ENCODE data around the gene ZSWIM6. TPM values are rescaled to one million over a fixed set of nuclear protein-coding genes. Genes with fewer than 3 reads are reported as not detected.

Gene ZSWIM6
- total RNA-seq, 2 experiments from 2014 or later = 0.06 to 0.17 TPM

DNA sequence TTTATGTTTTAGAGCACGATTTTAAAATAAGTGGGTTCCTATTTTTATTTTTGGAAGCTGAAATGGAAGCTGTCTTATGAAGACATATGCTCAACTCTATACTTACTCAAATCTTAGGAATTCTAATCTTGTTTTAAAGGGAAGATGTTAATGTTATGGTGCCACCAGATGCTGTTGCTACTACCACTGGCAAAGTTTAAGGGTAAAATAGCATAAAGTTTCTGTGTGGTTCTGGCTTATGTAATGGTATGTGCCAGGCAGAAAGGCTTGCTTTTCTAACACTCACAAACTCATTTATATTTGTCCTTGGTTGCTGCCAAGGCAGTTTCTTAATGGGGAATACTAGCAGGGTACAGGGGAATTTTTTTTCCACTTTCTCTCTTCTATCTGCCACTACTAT lies 204.9 kb downstream of the ZSWIM6 start:
- no peak for TF ChIP-seq EZH2phosphoT487 (IDR thresholded peaks at IDR 0.05; ENCODE audit: borderline replicate concordance, low read depth, low read length)
- TF ChIP-seq, protein P1, sequence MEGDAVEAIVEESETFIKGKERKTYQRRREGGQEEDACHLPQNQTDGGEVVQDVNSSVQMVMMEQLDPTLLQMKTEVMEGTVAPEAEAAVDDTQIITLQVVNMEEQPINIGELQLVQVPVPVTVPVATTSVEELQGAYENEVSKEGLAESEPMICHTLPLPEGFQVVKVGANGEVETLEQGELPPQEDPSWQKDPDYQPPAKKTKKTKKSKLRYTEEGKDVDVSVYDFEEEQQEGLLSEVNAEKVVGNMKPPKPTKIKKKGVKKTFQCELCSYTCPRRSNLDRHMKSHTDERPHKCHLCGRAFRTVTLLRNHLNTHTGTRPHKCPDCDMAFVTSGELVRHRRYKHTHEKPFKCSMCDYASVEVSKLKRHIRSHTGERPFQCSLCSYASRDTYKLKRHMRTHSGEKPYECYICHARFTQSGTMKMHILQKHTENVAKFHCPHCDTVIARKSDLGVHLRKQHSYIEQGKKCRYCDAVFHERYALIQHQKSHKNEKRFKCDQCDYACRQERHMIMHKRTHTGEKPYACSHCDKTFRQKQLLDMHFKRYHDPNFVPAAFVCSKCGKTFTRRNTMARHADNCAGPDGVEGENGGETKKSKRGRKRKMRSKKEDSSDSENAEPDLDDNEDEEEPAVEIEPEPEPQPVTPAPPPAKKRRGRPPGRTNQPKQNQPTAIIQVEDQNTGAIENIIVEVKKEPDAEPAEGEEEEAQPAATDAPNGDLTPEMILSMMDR (conservative IDR thresholded peaks at IDR 0.05; ENCODE audit: low read length) = no peak
- Histone ChIP-seq H3K36me3 (ENCODE audit: insufficient read depth, low read length) (no peaks in the 10 kb centered on the region), H3K4me3 (ENCODE audit: low read depth, low read length, poor library complexity, severe bottlenecking) (no peak overlapping the region), H2AFZ (ENCODE audit: low read length) (no peak overlapping the region), H4K20me1 (ENCODE audit: insufficient read depth, low read length) (no peaks in the 10 kb centered on the region), H3K27ac (ENCODE audit: low read depth, low read length, poor library complexity, severe bottlenecking) (no peak overlapping the region), H3K9me2 (ENCODE audit: insufficient read depth, low read length) (no peaks in the 10 kb centered on the region), H3K4me2 (ENCODE audit: low read length) (no peak overlapping the region), H3K79me2 (ENCODE audit: insufficient read depth, low read depth, low read length) (no peaks in the 10 kb centered on the region), H3K9me3 (ENCODE audit: low read length) (no peaks in the 10 kb centered on the region), H3K4me1 (ENCODE audit: insufficient read depth, low read length, poor library complexity, severe bottlenecking) (no peaks in the 10 kb centered on the region)
- ChIA-PET POLR2A (interaction anchor here (0.6 kb wide), 1 partner anchor 12 kb away, joined by 4 read pairs; no protein-coding TSS in a partner anchor), CTCF (ENCODE audit: unreplicated experiment) (no interaction called here)
- intact Hi-C loops (cut with micrococcal nuclease; ENCODE audit: unreplicated experiment) = no loop called here
- no peak for DNase-seq (ENCODE audit: low spot score)
- no TSS peak for BruUV-seq (replicated peaks)

DNA sequence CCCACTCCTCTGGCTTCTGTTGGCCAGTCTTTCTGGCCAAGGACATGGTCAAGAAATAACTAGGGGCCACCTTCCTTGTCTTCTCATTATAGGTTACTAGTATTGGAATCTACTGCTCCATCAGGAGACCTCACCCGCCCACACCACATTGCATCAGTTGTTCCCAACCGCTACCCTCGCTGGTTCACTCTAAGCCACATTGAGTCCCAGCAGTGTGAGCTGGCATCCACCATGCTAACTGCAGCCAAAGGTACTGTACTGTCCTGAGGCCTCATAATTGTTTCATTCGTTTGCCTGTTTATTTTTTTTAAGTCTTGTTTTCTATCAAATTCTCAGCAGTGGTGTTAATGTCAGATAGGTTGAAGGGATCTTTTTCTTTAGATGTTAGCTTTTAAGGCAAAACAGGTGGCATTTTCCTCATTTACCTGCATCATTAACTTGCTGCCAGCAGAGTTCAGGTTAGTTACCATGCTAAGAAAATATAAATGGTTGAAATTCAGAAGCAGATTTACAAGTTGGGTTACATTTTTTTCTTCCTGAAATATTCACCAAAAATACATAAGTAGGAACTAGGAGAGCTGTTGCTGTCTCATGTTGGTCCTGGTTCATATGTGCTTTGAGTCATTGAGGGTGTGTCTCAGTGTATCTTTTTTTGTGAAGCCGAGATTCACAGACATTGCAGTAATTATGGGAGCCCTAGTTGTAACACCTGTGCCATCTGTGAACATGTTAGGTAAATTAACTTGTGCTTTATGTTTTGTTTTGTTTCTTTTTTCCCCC lies 206.9 kb downstream of the ZSWIM6 start:
- no peak overlapping the region for H3K27ac ChIP-seq (ENCODE audit: low read depth, low read length, poor library complexity, severe bottlenecking)
- TF ChIP-seq EZH2phosphoT487 (IDR thresholded peaks at IDR 0.05; ENCODE audit: borderline replicate concordance, low read depth, low read length) = no peak
- TF ChIP-seq, protein P1 (conservative IDR thresholded peaks at IDR 0.05; ENCODE audit: low read length) = no peak
- POLR2A ChIA-PET = no interaction called here
- intact Hi-C loops (cut with micrococcal nuclease; ENCODE audit: unreplicated experiment) = no loop called here
- no peaks in the 10 kb centered on the region for H3K4me1 ChIP-seq (ENCODE audit: insufficient read depth, low read length, poor library complexity, severe bottlenecking)
- no peak for DNase-seq (ENCODE audit: low spot score)
- H3K36me3 ChIP-seq (ENCODE audit: insufficient read depth, low read length) = no peaks in the 10 kb centered on the region
- no peaks in the 10 kb centered on the region for H3K9me2 ChIP-seq (ENCODE audit: insufficient read depth, low read length)
- H3K4me3 ChIP-seq (ENCODE audit: low read depth, low read length, poor library complexity, severe bottlenecking) = no peak overlapping the region
- no peak overlapping the region for H2AFZ ChIP-seq (ENCODE audit: low read length)
- H3K4me2 ChIP-seq (ENCODE audit: low read length) = no peak overlapping the region
- no peaks in the 10 kb centered on the region for H3K9me3 ChIP-seq (ENCODE audit: low read length)
- H3K79me2 ChIP-seq (ENCODE audit: insufficient read depth, low read depth, low read length) = no peaks in the 10 kb centered on the region
- CTCF ChIA-PET (ENCODE audit: unreplicated experiment) = no interaction called here
- no TSS peak for BruUV-seq (replicated peaks)
- H4K20me1 ChIP-seq (ENCODE audit: insufficient read depth, low read length) = no peaks in the 10 kb centered on the region

DNA sequence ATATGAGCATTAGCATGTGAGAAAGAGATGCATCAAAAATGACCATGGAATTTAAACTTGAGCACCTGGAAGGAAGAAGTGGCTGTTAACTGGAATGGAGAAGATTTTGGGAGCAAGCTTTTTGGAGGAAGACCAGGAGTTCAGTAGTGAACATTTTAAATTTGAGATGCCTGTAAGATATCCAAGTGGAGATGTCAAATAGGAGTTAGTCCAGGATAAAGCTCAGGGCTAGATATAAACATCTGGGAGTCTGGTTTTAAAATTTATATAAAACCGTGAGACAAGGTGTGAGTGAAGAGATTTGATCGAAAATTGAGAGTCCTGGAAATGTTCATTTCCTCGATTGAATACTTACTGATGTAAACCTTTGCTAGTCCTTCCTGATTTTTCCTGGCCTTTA lies 217.5 kb downstream of the ZSWIM6 start:
- no TSS peak for BruUV-seq (replicated peaks)
- Histone ChIP-seq H3K4me3 (ENCODE audit: low read depth, low read length, poor library complexity, severe bottlenecking) (no peak overlapping the region), H3K9me3 (ENCODE audit: low read length) (no peaks in the 10 kb centered on the region), H4K20me1 (ENCODE audit: insufficient read depth, low read length) (no peaks in the 10 kb centered on the region), H3K79me2 (ENCODE audit: insufficient read depth, low read depth, low read length) (no peaks in the 10 kb centered on the region), H3K4me2 (ENCODE audit: low read length) (no peak overlapping the region), H3K4me1 (ENCODE audit: insufficient read depth, low read length, poor library complexity, severe bottlenecking) (no peaks in the 10 kb centered on the region), H2AFZ (ENCODE audit: low read length) (no peak overlapping the region), H3K9me2 (ENCODE audit: insufficient read depth, low read length) (no peaks in the 10 kb centered on the region), H3K36me3 (ENCODE audit: insufficient read depth, low read length) (no peaks in the 10 kb centered on the region), H3K27ac (ENCODE audit: low read depth, low read length, poor library complexity, severe bottlenecking) (no peak overlapping the region)
- no peak for DNase-seq (ENCODE audit: low spot score)
- intact Hi-C loops (cut with micrococcal nuclease; ENCODE audit: unreplicated experiment) = no loop called here
- TF ChIP-seq, protein P1 (conservative IDR thresholded peaks at IDR 0.05; ENCODE audit: low read length) = no peak
- no peak for TF ChIP-seq EZH2phosphoT487 (IDR thresholded peaks at IDR 0.05; ENCODE audit: borderline replicate concordance, low read depth, low read length)
- ChIA-PET POLR2A (no interaction called here), CTCF (ENCODE audit: unreplicated experiment) (no interaction called here)
